HepG2 (cell line): ENCODE data around the gene PRSS12. TPM values are rescaled to one million over a fixed set of nuclear protein-coding genes. Genes with fewer than 3 reads are reported as not detected.

Experiments used
- ATAC-seq: fragments of 200-7000 bp; cut with Tn5 transposase; 3 replicates; pipeline ENCODE4 v1.9.1; 2020; ENCODE audit warnings: mild to moderate bottlenecking, moderate library complexity
- BruUV-seq: library from RNA; stranded (reverse); fragments of 400-500 nt; replicated peaks from 2 replicates; lab custom pipeline; 2021; lab: Mats Ljungman, UMichigan
- CTCF ChIA-PET: fragments of 300-600 bp; formaldehyde crosslinking; extraction: SDS; loops from one replicate; lab custom pipeline; 2021; ENCODE audit warnings: low total read pairs, inconsistent platforms, low intra/inter-chr PET ratio; lab: Yijun Ruan, JAX
- POLR2A ChIA-PET: fragments of 350-600 bp; sonication (Branson Sonifier 250); formaldehyde crosslinking; loops from one replicate; lab custom pipeline; 2020; ENCODE audit warnings: antibody characterized with exemption, inconsistent platforms; lab: Yijun Ruan, JAX
- DNase-seq: peaks from one replicate; pipeline ENCODE4 v3.0.0-alpha.2; 2015; ENCODE audit warnings: low spot score
- FAIRE-seq: peaks from 3 replicates; lab custom pipeline; 2011; peaks lifted over from hg19 to GRCh38; lab: Jason Lieb, UNC
- H2AFZ ChIP-seq: one replicate; pipeline ENCODE4 v1.6.1; 2011; ENCODE audit warnings: low read length, inconsistent platforms
- H3K27ac ChIP-seq: fragments of 300-600 bp; 3 replicates; pipeline ENCODE4 v1.8.0; 2011; ENCODE audit warnings: mixed run types, mild to moderate bottlenecking, mixed read lengths, low read length, inconsistent platforms; ENCODE audit not compliant: insufficient read depth; ENCODE audit errors: extremely low read length
- H3K27me3 ChIP-seq, 2 experiments: fragments of 200-600 bp in 1 of 2; 2 replicates in 1 of 2; 3 replicates in 1 of 2; pipeline versions ENCODE4 v1.6.0 to v1.8.0; 2011; ENCODE audit warnings: low read length in 2 of 2, mild to moderate bottlenecking in 2 of 2, moderate library complexity in 2 of 2, inconsistent platforms in 1 of 2; ENCODE audit not compliant: insufficient read depth in 2 of 2, control insufficient read depth in 1 of 2
- H3K36me3 ChIP-seq, 2 experiments: fragments of 200-600 bp in 1 of 2; replicated peaks in 1 of 2; 2 replicates in 1 of 2; 3 replicates in 1 of 2; pipeline versions ENCODE4 v1.5.1 to v1.8.0; 2011; ENCODE audit warnings: low read length in 2 of 2, inconsistent platforms in 1 of 2; ENCODE audit not compliant: insufficient read depth in 2 of 2, control insufficient read depth in 1 of 2
- H3K4me1 ChIP-seq: 2 replicates; pipeline ENCODE4 v1.5.1; 2012; ENCODE audit warnings: low read length, inconsistent platforms; ENCODE audit not compliant: insufficient read depth
- H3K4me2 ChIP-seq: 2 replicates; pipeline ENCODE4 v1.6.0; 2011; ENCODE audit warnings: low read depth, low read length, inconsistent platforms
- H3K4me3 ChIP-seq, 3 experiments: fragments of 200-600 bp in 1 of 3; sonication (generic), shearing (Covaris generic) in 1 of 3; replicated peaks in 1 of 3; 2 replicates each; pipeline ENCODE4 v1.5.1; 2011 to 2016; ENCODE audit warnings: low read length in 3 of 3, inconsistent platforms in 2 of 3, low read depth in 2 of 3, mild to moderate bottlenecking in 2 of 3, control low read depth in 1 of 3, mixed read lengths in 1 of 3; ENCODE audit not compliant: insufficient read depth in 1 of 3
- H3K79me2 ChIP-seq: one replicate; pipeline ENCODE4 v1.6.1; 2011; ENCODE audit warnings: low read length, inconsistent platforms; ENCODE audit not compliant: insufficient read depth
- H3K9ac ChIP-seq: 2 replicates; pipeline ENCODE4 v1.6.0; 2011; ENCODE audit warnings: mild to moderate bottlenecking, low read depth, low read length, inconsistent platforms; ENCODE audit not compliant: insufficient read depth
- H3K9me3 ChIP-seq: 2 replicates; pipeline ENCODE4 v1.5.1; 2012; ENCODE audit warnings: mild to moderate bottlenecking, low read length
- H4K20me1 ChIP-seq: 2 replicates; pipeline ENCODE4 v1.6.0; 2011; ENCODE audit warnings: inconsistent platforms, mild to moderate bottlenecking, low read length, moderate library complexity; ENCODE audit not compliant: insufficient read depth
- AGO1 ChIP-seq: fragments of 200-400 bp; formaldehyde crosslinking; IDR thresholded peaks from 2 replicates; pipeline ENCODE4 v1.6.1; 2017; ENCODE audit warnings: mild to moderate bottlenecking, low read depth, low read length, moderate library complexity; ENCODE audit not compliant: poor library complexity, severe bottlenecking
- BHLHE40 ChIP-seq: IDR thresholded peaks from 2 replicates; pipeline ENCODE4 v1.6.1; 2011; ENCODE audit warnings: low read length, improper control_type of control experiment
- CHD2 ChIP-seq: IDR thresholded peaks from 2 replicates; pipeline ENCODE4 v1.6.1; 2011; ENCODE audit warnings: low read depth, low read length, improper control_type of control experiment
- PRDM4 ChIP-seq: sonication (generic); formaldehyde crosslinking; IDR thresholded peaks from 2 replicates; pipeline ENCODE4 v1.9.0; 2021; ENCODE audit warnings: missing genetic modification reagents, borderline replicate concordance
- RFX5 ChIP-seq: IDR thresholded peaks from 2 replicates; pipeline ENCODE4 v1.6.1; 2011; ENCODE audit warnings: low read depth, low read length, improper control_type of control experiment
- TIGD3 ChIP-seq: sonication (generic); formaldehyde crosslinking; IDR thresholded peaks from 2 replicates; pipeline ENCODE4 v1.5.1; 2020; ENCODE audit warnings: mild to moderate bottlenecking, missing genetic modification reagents, borderline replicate concordance
- YY1 ChIP-seq: IDR thresholded peaks from 2 replicates; pipeline ENCODE4 v1.6.1; 2011; ENCODE audit warnings: low read length, low read depth, moderate library complexity, mild to moderate bottlenecking; ENCODE audit not compliant: insufficient read depth, insufficient replicate concordance
- ZNF275 ChIP-seq: sonication (generic); formaldehyde crosslinking; IDR thresholded peaks from 2 replicates; pipeline ENCODE4 v1.8.0; 2022; ENCODE audit warnings: missing genetic modification reagents, mild to moderate bottlenecking, inconsistent platforms, borderline replicate concordance
- ZNF3 ChIP-seq: IDR thresholded peaks from 2 replicates; pipeline ENCODE4 v1.7.0; 2017; ENCODE audit warnings: inconsistent platforms
- ZNF546 ChIP-seq: sonication (generic); formaldehyde crosslinking; conservative IDR thresholded peaks from 2 replicates; pipeline ENCODE4 v1.8.1; 2023; ENCODE audit warnings: mild to moderate bottlenecking, missing genetic modification reagents
- ZNF569 ChIP-seq: sonication (generic); formaldehyde crosslinking; IDR thresholded peaks from 2 replicates; pipeline ENCODE4 v1.5.0; 2020; ENCODE audit warnings: mild to moderate bottlenecking, missing genetic modification reagents, moderate library complexity, borderline replicate concordance
- ZNF687 ChIP-seq: sonication (generic); formaldehyde crosslinking; IDR thresholded peaks from 2 replicates; pipeline ENCODE4 v1.5.1; 2020; ENCODE audit warnings: mild to moderate bottlenecking, missing genetic modification reagents, moderate library complexity
- ZNF773 ChIP-seq: sonication (generic); formaldehyde crosslinking; IDR thresholded peaks from 2 replicates; pipeline ENCODE4 v1.4.0; 2020; ENCODE audit warnings: missing genetic modification reagents, borderline replicate concordance
- WGBS: methylation state at CpG from one replicate; pipeline ENCODE4 v1.1.6; 2017; ENCODE audit warnings: low lambda C conversion rate; 5-methylcytosine and 5-hydroxymethylcytosine counted together
- in situ Hi-C: cut with HindIII; loops from 2 replicates; pipeline ENCODE4 v1.10.0; 2017; ENCODE audit warnings: low pct_unique_long_range_greater_than_20kb; ENCODE audit not compliant: extremely low pct_ligation_motif_present
- intact Hi-C: fragments of 100-400 bp; cut with micrococcal nuclease; formaldehyde crosslinking; loops from one replicate; pipeline ENCODE4 v1.10.0; 2022; ENCODE audit not compliant: unreplicated experiment
- polyA plus RNA-seq, 8 experiments: library from polyadenylated mRNA; depleted of rRNA in 3 of 8; stranded (reverse) in 7 of 8; unstranded in 1 of 8; fragments of >200 nt; fragmentation: Illumina TruSeq in 4 of 8; extraction: Trizol in 4 of 8; gene quantifications; 2 replicates each; pipeline versions ENCODE4 v1.2.1 to v1.2.3, GENCODE V29; 2011 to 2016; ENCODE audit warnings: low read depth in 4 of 8, missing spikeins in 1 of 8, mixed read lengths in 1 of 8; ENCODE audit not compliant: insufficient read depth in 1 of 8
- total RNA-seq, 5 experiments: library from RNA; depleted of rRNA; stranded (reverse); fragments of >200 nt; fragmentation: Illumina TruSeq; extraction: Trizol; gene quantifications; 2 replicates each; pipeline ENCODE4 v1.2.3, GENCODE V29; 2016; ENCODE audit warnings: low read depth in 1 of 5

Gene PRSS12
- total and polyA plus RNA-seq, 2 of the 13 experiments (the other 11 are each of a cell fraction or from before 2014, with no cell fraction given): 0.02 TPM; not detected in 1

- intact Hi-C loops: loop anchor here (5.0 kb wide), 1 partner anchor 403 kb away; the partner anchor contains the start of gene METTL14
- H3K4me3 ChIP-seq: no peak overlapping the region
- peaks cover 10% of the 10 kb centered on the region for H3K79me2 ChIP-seq
- no peak overlapping the region for H2AFZ ChIP-seq
- in situ Hi-C loops: no loop called here
- H3K4me2 ChIP-seq: no peak overlapping the region
- H3K9me3 ChIP-seq: no peaks in the 10 kb centered on the region
- FAIRE-seq: no peak
- ChIA-PET POLR2A (no interaction called here), CTCF (no interaction called here)
- H3K27ac ChIP-seq: no peak overlapping the region
- peaks cover 1 to 2% of the 10 kb centered on the region in 2 experiments; a peak in 1 of 5 replicates for H3K36me3 ChIP-seq
- ATAC-seq: peak; percentile 4; the same call in 2 of the 3 replicates
- no peak for DNase-seq
- WGBS: 93% methylated on average over 3 of the region's 3 CpGs
- peaks cover 20% of the 10 kb centered on the region for H4K20me1 ChIP-seq
- no peak overlapping the region for H3K9ac ChIP-seq
- no peaks in the 10 kb centered on the region; a peak in 1 of 5 replicates for H3K27me3 ChIP-seq
- no TSS peak for BruUV-seq
- peaks cover 28% of the 10 kb centered on the region for H3K4me1 ChIP-seq
- TF ChIP-seq ZNF546 (CRISPR knock-in tag): no peak
- no peak for TF ChIP-seq ZNF3 (CRISPR knock-in tag)
- no peak for TF ChIP-seq BHLHE40
- TF ChIP-seq PRDM4 (CRISPR knock-in tag): no peak
- TF ChIP-seq YY1: no peak
- TF ChIP-seq RFX5: no peak
- TF ChIP-seq CHD2: no peak
- no peak for TF ChIP-seq AGO1
- no peak for TF ChIP-seq TIGD3 (CRISPR knock-in tag)
- TF ChIP-seq ZNF275: no peak
- no peak for TF ChIP-seq ZNF687 (CRISPR knock-in tag)
- no peak for TF ChIP-seq ZNF569 (CRISPR knock-in tag)
- TF ChIP-seq ZNF773: no peak
Observed at GRCh38 chr4:118284169-118284568, 68.6 kb downstream of the PRSS12 start.
